ENCODE results near the gene SH3RF1.
"Not testable (repeated sequence)": the region's sequence is repeated elsewhere in the genome, so short reads cannot be mapped to it uniquely, and the experiment has no call there.

SH3RF1 gene

GRCh38 chr4:169270810-169271691 lies at the start of gene SH3RF1:
TSS of gene SH3RF1 (minus strand) at chr4:169270956. CDS start at chr4:169269212, 1,744 bp downstream.
- DNase-seq = no peak

- no peak for DNase-seq
These were observed 45.0 kb upstream of the SH3RF1 start for GRCh38 chr4:169315530-169316343.

GRCh38 chr4:169314906-169315305 lies 44.1 kb upstream of the SH3RF1 start:
- DNase-seq = no peak

- DNase-seq = no peak
These were observed 43.0 kb upstream of the SH3RF1 start for GRCh38 chr4:169313732-169314131.

- DNase-seq = no peak
These were observed 42.1 kb upstream of the SH3RF1 start for GRCh38 chr4:169312690-169313422.

- DNase-seq = no peak
These were observed 41.0 kb upstream of the SH3RF1 start for GRCh38 chr4:169311643-169312365.

- DNase-seq = no peak
These were observed 38.7 kb upstream of the SH3RF1 start for GRCh38 chr4:169309326-169309967.

GRCh38 chr4:169307576-169307975 lies 36.8 kb upstream of the SH3RF1 start:
- DNase-seq = no peak

GRCh38 chr4:169305651-169306050 lies 34.9 kb upstream of the SH3RF1 start:
- no peak for DNase-seq

- DNase-seq = no peak
These were observed 34.4 kb upstream of the SH3RF1 start for GRCh38 chr4:169305173-169305572.

- no peak for DNase-seq
These were observed 25.1 kb upstream of the SH3RF1 start for GRCh38 chr4:169295822-169296221.

- DNase-seq = no peak
These were observed 22.8 kb upstream of the SH3RF1 start for GRCh38 chr4:169293343-169294176.

- not testable (repeated sequence) for DNase-seq
These were observed 17.2 kb upstream of the SH3RF1 start for GRCh38 chr4:169287983-169288382.

GRCh38 chr4:169286562-169287301 lies 16.0 kb upstream of the SH3RF1 start:
- no peak for DNase-seq

- DNase-seq = no peak
These were observed 12.4 kb upstream of the SH3RF1 start for GRCh38 chr4:169283114-169283509.

- DNase-seq = no peak
These were observed 11.8 kb upstream of the SH3RF1 start for GRCh38 chr4:169282429-169283113.

GRCh38 chr4:169279108-169279507 lies 8.4 kb upstream of the SH3RF1 start:
- DNase-seq = no peak

- DNase-seq = no peak
These were observed 7.9 kb upstream of the SH3RF1 start for GRCh38 chr4:169278624-169279023.

- not testable (repeated sequence) for DNase-seq
These were observed 7.1 kb upstream of the SH3RF1 start for GRCh38 chr4:169277838-169278237.

- DNase-seq = no peak
These were observed 4.4 kb upstream of the SH3RF1 start for GRCh38 chr4:169275180-169275579.

Data from cerebellar nuclear complex (tissue), 1 donor.